K562 (cell line): ENCODE measurements around the gene RPS6KA6. TPM values are rescaled to one million over a fixed set of nuclear protein-coding genes. Genes with fewer than 3 reads are reported as not detected.

ENCODE experiments used
- ATAC-seq: fragments of 200-7000 bp; cut with Tn5 transposase; 3 replicates; pipeline ENCODE4 v1.9.1; 2020; ENCODE audit warnings: moderate library complexity
- Bru-seq: library from RNA; stranded (reverse); fragments of 400-500 nt; gene quantifications from one replicate; lab custom pipeline; 2021; lab: Mats Ljungman, UMichigan
- BruChase-seq, 2 experiments: library from RNA; stranded (reverse); fragments of 400-500 nt; gene quantifications; one replicate each; lab custom pipeline; 2021; lab: Mats Ljungman, UMichigan
- BruUV-seq: library from RNA; stranded (reverse); fragments of 400-500 nt; replicated peaks from 2 replicates; lab custom pipeline; 2021; lab: Mats Ljungman, UMichigan
- CTCF ChIA-PET: fragments of 300-600 bp; formaldehyde crosslinking; extraction: SDS; loops from one replicate; lab custom pipeline; 2021; ENCODE audit warnings: low intra/inter-chr PET ratio; lab: Yijun Ruan, JAX
- POLR2A ChIA-PET: fragments of 300-600, 350-650 bp; sonication (Branson Sonifier 250); formaldehyde crosslinking; extraction: SDS; loops from one replicate; lab custom pipeline; 2021; ENCODE audit warnings: antibody characterized with exemption, inconsistent platforms; lab: Yijun Ruan, JAX
- DNase-seq, 4 experiments: peaks; one replicate each; pipeline versions ENCODE4 v3.0.0 to v3.0.0-alpha.2; 2011 to 2018; ENCODE audit warnings: low spot score in 3 of 4, mixed read lengths in 3 of 4; ENCODE audit errors: extremely low read depth in 1 of 4
- FAIRE-seq: peaks from 2 replicates; lab custom pipeline; 2011; peaks lifted over from hg19 to GRCh38; lab: Jason Lieb, UNC
- H2AFZ ChIP-seq: 2 replicates; pipeline ENCODE4 v1.6.0; 2011; ENCODE audit warnings: low read depth, low read length, control low read depth, inconsistent platforms
- H3K27ac ChIP-seq: fragments of 200-600 bp; 3 replicates; pipeline ENCODE4 v1.8.0; 2011; ENCODE audit warnings: low read depth, mild to moderate bottlenecking, control low read depth, inconsistent platforms, low read length, moderate library complexity, mixed read lengths; ENCODE audit errors: extremely low read depth
- H3K27me3 ChIP-seq, 2 experiments: fragments of 300-600 bp in 1 of 2; 2 replicates in 1 of 2; 3 replicates in 1 of 2; pipeline versions ENCODE4 v1.6.0 to v1.8.0; 2011; ENCODE audit warnings: inconsistent platforms in 2 of 2, low read length in 2 of 2, mild to moderate bottlenecking in 1 of 2, mixed read lengths in 1 of 2, moderate library complexity in 1 of 2; ENCODE audit not compliant: control insufficient read depth in 2 of 2, insufficient read depth in 2 of 2
- H3K36me3 ChIP-seq: fragments of 300-600 bp; 3 replicates; pipeline ENCODE4 v1.8.0; 2011; ENCODE audit warnings: mild to moderate bottlenecking, low read length, inconsistent platforms; ENCODE audit not compliant: control insufficient read depth, insufficient read depth
- H3K4me1 ChIP-seq, 2 experiments: fragments of 200-600 bp in 1 of 2; replicated peaks in 1 of 2; 2 replicates in 1 of 2; 3 replicates in 1 of 2; pipeline versions ENCODE4 v1.5.1 to v1.8.0; 2011; ENCODE audit warnings: inconsistent platforms in 2 of 2, low read length in 2 of 2, mild to moderate bottlenecking in 1 of 2, mixed read lengths in 1 of 2, moderate library complexity in 1 of 2; ENCODE audit not compliant: control insufficient read depth in 2 of 2, insufficient read depth in 2 of 2
- H3K4me2 ChIP-seq: 2 replicates; pipeline ENCODE4 v1.6.1; 2011; ENCODE audit warnings: low read length, control low read depth, inconsistent platforms, mixed read lengths; ENCODE audit not compliant: insufficient read depth
- H3K4me3 ChIP-seq: fragments of 200-600 bp; sonication (generic), shearing (Covaris generic); 2 replicates; pipeline ENCODE4 v1.5.1; 2016; ENCODE audit warnings: control low read depth, inconsistent platforms
- H3K79me2 ChIP-seq: fragments of 200-600 bp; 3 replicates; pipeline ENCODE4 v1.8.0; 2011; ENCODE audit warnings: low read length, inconsistent platforms; ENCODE audit not compliant: control insufficient read depth, insufficient read depth
- H3K9ac ChIP-seq, 2 experiments: 2 replicates each; pipeline versions ENCODE4 v1.6.0 to v1.6.1; 2011; ENCODE audit warnings: low read depth in 2 of 2, low read length in 2 of 2, control low read depth in 1 of 2, inconsistent platforms in 1 of 2, mild to moderate bottlenecking in 1 of 2, mixed read lengths in 1 of 2; ENCODE audit not compliant: insufficient read depth in 1 of 2
- H3K9me1 ChIP-seq: one replicate; pipeline ENCODE4 v1.6.0; 2011; ENCODE audit warnings: inconsistent platforms, mild to moderate bottlenecking, low read length, moderate library complexity; ENCODE audit not compliant: control insufficient read depth, insufficient read depth
- H3K9me3 ChIP-seq: replicated peaks from 2 replicates; pipeline ENCODE4 v1.5.1; 2011; ENCODE audit warnings: low read depth, low read length, inconsistent platforms; ENCODE audit not compliant: control insufficient read depth, insufficient read depth
- H4K20me1 ChIP-seq: replicated peaks from 2 replicates; pipeline ENCODE4 v1.6.1; 2011; ENCODE audit warnings: low read length, inconsistent platforms, mixed read lengths; ENCODE audit not compliant: control insufficient read depth, insufficient read depth
- CBX2 ChIP-seq: fragments of 200-600 bp; sonication (generic); IDR thresholded peaks from one replicate; pipeline ENCODE4 v1.6.1; 2012; ENCODE audit warnings: mild to moderate bottlenecking, low read length, inconsistent platforms; ENCODE audit not compliant: insufficient read depth, poor library complexity, severe bottlenecking
- MAFF ChIP-seq: IDR thresholded peaks from 2 replicates; pipeline ENCODE4 v1.6.1; 2012; ENCODE audit warnings: low read length, improper control_type of control experiment
- POU5F1 ChIP-seq: fragments of 150-350 bp; IDR thresholded peaks from 2 replicates; pipeline ENCODE4 v1.6.1; 2014; ENCODE audit warnings: borderline replicate concordance, low read length, low read depth, mild to moderate bottlenecking; ENCODE audit not compliant: partially characterized antibody
- WGBS: fragments of 100-300 bp; shearing (Covaris generic); methylation state at CpG from one replicate; pipeline ENCODE4 v1.1.6; 2016; ENCODE audit warnings: low coverage, mixed read lengths; ENCODE audit not compliant: insufficient coverage; ENCODE audit errors: missing lambda C conversion rate; 5-methylcytosine and 5-hydroxymethylcytosine counted together
- in situ Hi-C: fragments of 300-500 bp; cut with MboI; formaldehyde crosslinking; loops from 4 replicates; pipeline ENCODE4 v1.15.0; 2018; ENCODE audit warnings: inconsistent platforms, mixed read lengths
- intact Hi-C: fragments of 100-400 bp; cut with micrococcal nuclease; formaldehyde crosslinking; loops from 2 replicates; pipeline ENCODE4 v1.14.2; 2022
- long read RNA-seq, 3 experiments: library from polyadenylated mRNA in 2 of 3; library from RNA in 1 of 3; unstranded in 2 of 3; stranded (forward) in 1 of 3; transcript quantifications; one replicate each; pipeline ENCODE4 v2.0.0, GENCODE V29; 2019 to 2022
- polyA minus RNA-seq, 3 experiments: library from RNA; depleted of rRNA, polyadenylated mRNA; stranded (reverse); fragments of >200 nt; gene quantifications; 2 replicates each; pipeline ENCODE4 v1.2.3, GENCODE V29; 2011
- polyA plus RNA-seq, 8 experiments: library from polyadenylated mRNA; depleted of rRNA in 4 of 8; stranded (reverse) in 5 of 8; unstranded in 3 of 8; fragments of >200 nt; fragmentation: Nextera tagmentation in 2 of 8; fragmentation: Illumina TruSeq in 1 of 8; extraction: Ambion mirVana in 2 of 8; extraction: Trizol in 1 of 8; gene quantifications; 2 replicates each; pipeline versions ENCODE4 v1.2.1 to v1.2.3, GENCODE V29; 2011 to 2014; ENCODE audit warnings: inconsistent platforms in 1 of 8, missing spikeins in 1 of 8
- total RNA-seq, 7 experiments: library from RNA; depleted of rRNA in 6 of 7; stranded (reverse); fragments of >200 nt in 6 of 7; fragmentation: Illumina TruSeq in 2 of 7; extraction: Trizol in 2 of 7; gene quantifications; 2 replicates each; pipeline versions ENCODE4 v1.2.1 to v1.2.3, GENCODE V29; 2011 to 2021; ENCODE audit warnings: low replicate concordance in 1 of 7

RPS6KA6 gene
- total RNA-seq (2011; cell fraction: chromatin; rRNA removed; ENCODE audit: low replicate concordance) = not detected in 2 replicates
- total RNA-seq (2011; cell fraction: nucleolus; rRNA removed) = not detected in 2 replicates
- not detected in 2 replicates for total RNA-seq (2011; cell fraction: nucleoplasm; rRNA removed)
- total RNA-seq (2014; rRNA removed) = not detected in 2 replicates
- not detected in 2 replicates for total RNA-seq (2014; rRNA removed; fragmentation: Illumina TruSeq; extraction: Trizol)
- total RNA-seq (2015; rRNA removed; fragmentation: Illumina TruSeq; extraction: Trizol) = not detected in 2 replicates
- 0.11 TPM in 1 of 2 replicates, not detected in the other for total RNA-seq (2021)
- polyA plus RNA-seq (2011; rRNA removed) = not detected in 2 replicates
- polyA plus RNA-seq (2011; cell fraction: cytosol; rRNA removed) = not detected in 2 replicates
- not detected in 2 replicates for polyA plus RNA-seq (2011; cell fraction: nucleus; rRNA removed)
- polyA plus RNA-seq (2012) = 0.01 TPM in 1 of 2 replicates, not detected in the other
- not detected in 2 replicates for polyA plus RNA-seq (2014; fragmentation: Illumina TruSeq; extraction: Trizol)
- polyA plus RNA-seq (2014; fragmentation: Nextera tagmentation; extraction: Ambion mirVana) = not detected
- polyA plus RNA-seq (2014; rRNA removed) = not detected in 2 replicates
- polyA minus RNA-seq (2011; rRNA and poly(A)+ RNA removed) = not detected in 2 replicates
- not detected in 2 replicates for polyA minus RNA-seq (2011; cell fraction: cytosol; rRNA and poly(A)+ RNA removed)
- not detected in 2 replicates for polyA minus RNA-seq (2011; cell fraction: nucleus; rRNA and poly(A)+ RNA removed)
- percentile 11 among the genes with signal in this experiment for Bru-seq, nascent RNA
- BruChase-seq, experiment 1, labeled RNA remaining after a 2-hour chase = percentile 10 among the genes with signal in this experiment
- percentile 9 among the genes with signal in this experiment for BruChase-seq, experiment 2, labeled RNA remaining after a 6-hour chase
- long read RNA-seq, experiment 1 = 0 reads
- long read RNA-seq, experiment 2 = 0 reads
- long read RNA-seq, experiment 3 = 0 reads

DNA sequence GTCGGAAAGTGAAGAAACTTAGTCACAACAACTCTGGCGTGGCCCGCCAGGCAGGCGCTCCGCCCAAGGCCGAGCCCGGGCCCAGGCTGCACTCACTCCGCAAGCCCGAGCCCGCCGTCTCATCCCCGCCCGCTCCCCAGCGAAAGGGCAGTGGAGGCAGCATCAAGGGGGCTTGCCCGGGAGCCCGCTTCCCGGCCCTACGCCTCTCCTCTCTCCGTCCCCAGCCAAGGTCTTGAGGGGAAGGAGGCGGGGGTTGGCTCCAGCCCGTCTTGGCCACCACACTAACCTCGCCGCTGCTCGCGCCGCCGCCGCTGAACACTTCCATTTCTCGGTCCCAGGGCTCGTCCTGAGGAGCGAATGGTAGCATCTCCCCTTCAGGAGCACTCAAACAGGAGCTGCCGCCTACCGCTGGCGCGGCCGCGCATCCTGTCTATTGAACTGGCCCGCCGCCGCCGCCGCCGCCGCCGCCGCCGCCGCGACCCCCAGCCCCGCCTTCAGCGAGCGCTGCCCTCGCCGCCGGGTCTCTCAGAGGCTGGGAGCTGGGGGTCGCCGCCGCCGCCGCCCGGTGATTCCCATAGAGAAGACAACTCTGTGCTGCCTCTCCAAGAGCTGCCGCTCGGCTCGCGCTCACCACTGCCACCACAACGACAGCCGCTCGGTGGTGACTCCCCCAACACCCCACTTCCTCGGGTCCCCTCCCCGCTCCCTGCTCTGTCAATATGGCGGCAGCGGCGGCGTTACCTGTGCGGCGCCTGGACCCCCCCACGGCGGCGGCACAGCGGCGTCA, at the start of gene RPS6KA6:
Gene RPS6KA6 (minus strand): TSS at position 667 of the 787 bp plus-strand sequence. CDS start 300 bp downstream, at position 367.
- no peak for FAIRE-seq

More for the DNA sequence above, at the start of gene RPS6KA6:
- ATAC-seq = no peak
- no peak for DNase-seq
- CTCF ChIA-PET = no interaction called here
- Histone ChIP-seq H2AFZ (no peak within 1 kb of the TSS), H4K20me1 (no peaks in the 10 kb centered on the region), H3K9me1 (no peaks in the 10 kb centered on the region), H3K4me1 (no peaks in the 10 kb centered on the region), H3K27ac (no peak within 1 kb of the TSS), H3K27me3 (no peaks in the 10 kb centered on the region), H3K4me3 (no peak within 1 kb of the TSS), H3K9ac (no peak within 1 kb of the TSS), H3K36me3 (no peaks in the 10 kb centered on the region), H3K9me3 (no peaks in the 10 kb centered on the region), H3K79me2 (no peaks in the 10 kb centered on the region), H3K4me2 (no peak within 1 kb of the TSS)
- 11% methylated on average over 15 of the region's 81 CpGs for WGBS
- intact Hi-C loops (no loop called here), in situ Hi-C loops (no loop called here)
- POLR2A ChIA-PET = no interaction called here
- no TSS peak for BruUV-seq
- no peak for TF ChIP-seq MAFF
- TF ChIP-seq CBX2 = no peak
- TF ChIP-seq POU5F1 = no peak
